NCI-H774 (cell line): Measurements from ENCODE around the gene UBAP1.
"Not testable (repeated sequence)": the region's sequence is repeated elsewhere in the genome, so short reads cannot be mapped to it uniquely, and the experiment has no call there.

ENCODE experiments used
- DNase-seq: peaks from one replicate; lab custom pipeline; 2025; lab: John Stamatoyannopoulos, UW

UBAP1 gene

DNA sequence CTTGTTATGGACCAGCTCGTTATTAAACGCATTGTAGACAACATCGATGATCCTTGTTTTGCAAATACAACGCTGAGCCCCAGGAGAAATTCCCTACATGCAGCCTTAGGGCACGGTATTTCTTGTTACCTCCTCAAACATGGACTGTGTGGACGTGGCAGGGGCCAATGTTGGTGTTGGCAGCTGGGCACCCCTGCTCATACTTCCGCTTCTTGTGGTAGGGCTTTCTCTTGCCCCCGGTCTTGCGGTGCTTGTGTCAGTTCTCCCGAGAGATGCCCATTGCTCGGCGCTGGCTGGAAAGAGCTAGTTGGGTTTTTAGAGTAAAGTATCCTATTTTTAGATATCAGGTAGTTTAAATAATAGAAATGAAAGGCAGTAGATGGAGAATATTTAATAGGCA lies 45.5 kb downstream of the UBAP1 start:
- no peak for DNase-seq

GRCh38 chr9:34226144-34226760 lies 47.4 kb downstream of the UBAP1 start:
- DNase-seq: not testable (repeated sequence)

DNA sequence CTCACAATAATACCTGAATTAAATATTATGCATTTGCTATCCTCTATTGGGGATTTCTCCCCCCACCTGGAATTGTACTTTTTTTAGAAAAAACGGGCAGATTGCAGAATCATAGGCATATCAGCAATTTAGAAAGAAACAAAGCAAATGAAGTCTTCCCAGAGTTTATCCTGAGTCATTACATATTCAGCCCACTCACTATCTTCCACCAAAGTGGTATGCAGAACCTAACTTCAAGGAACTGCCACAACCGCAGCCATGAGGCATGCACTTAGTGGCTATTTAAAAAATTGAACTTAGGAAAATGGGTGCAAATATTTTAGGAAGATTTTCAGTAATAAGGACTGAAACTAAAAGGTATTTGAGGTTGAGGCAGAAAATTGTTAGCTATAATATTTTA lies 48.6 kb downstream of the UBAP1 start:
- no peak for DNase-seq

DNA sequence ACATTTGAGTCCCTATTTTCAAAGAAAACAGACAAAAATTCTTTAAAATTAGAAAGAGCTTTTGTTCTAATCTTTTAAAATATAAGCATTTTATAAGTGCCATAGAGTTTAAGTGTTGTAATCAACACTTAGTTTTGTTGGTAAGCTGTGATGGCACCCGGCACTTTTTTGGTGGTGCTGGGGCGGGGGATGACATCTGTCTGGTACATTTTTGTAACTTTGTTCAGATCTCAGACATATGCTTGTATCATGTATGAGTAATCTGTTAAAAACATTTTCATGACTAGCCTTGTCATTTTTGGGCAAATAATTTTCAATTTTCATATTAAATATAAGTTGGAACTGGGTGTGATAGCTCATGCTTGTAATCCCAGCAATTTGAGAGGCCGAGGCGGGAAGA lies 51.7 kb downstream of the UBAP1 start:
- no peak for DNase-seq

DNA sequence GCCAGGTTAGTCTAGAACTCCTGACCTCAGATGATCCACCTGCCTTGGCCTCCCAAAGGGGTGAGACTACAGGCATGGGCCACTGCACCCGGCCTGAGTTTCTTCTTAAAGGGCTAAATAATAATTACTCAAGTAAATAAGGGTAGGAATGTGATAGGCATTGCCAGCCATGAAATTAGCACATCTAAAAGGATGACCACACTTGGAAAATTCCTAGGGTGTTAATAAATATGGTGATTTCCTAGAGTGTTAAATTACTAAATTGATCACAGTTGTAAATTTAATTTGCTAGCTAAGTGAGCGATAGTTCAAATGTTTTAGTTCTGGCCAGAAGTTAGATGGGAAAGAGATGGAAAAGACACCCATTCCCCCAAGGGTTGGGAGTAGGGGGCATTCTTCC lies 53.4 kb downstream of the UBAP1 start:
- DNase-seq: no peak

- DNase-seq: no peak
These were observed 54.8 kb downstream of the UBAP1 start for GRCh38 chr9:34233672-34234071.

DNA sequence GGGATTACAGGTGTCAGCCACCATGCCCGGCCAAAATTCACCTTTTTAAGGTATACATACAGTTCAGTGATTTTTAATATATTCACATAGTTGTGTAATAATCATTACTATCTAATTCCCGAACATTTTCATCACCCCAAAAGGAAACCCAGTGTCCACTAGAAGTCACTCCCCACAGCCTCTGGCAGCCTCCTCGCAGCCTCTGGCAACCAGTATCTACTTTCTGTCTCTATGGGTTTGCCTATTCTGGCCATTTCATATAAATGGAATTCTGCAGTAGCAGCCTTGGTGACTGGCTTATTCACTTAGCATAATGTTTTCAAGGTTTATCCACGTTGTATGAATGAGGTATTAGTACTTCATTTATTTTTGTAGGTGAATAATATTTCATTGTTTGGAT lies 59.0 kb downstream of the UBAP1 start:
- DNase-seq: no peak

GRCh38 chr9:34240006-34240405 lies 61.2 kb downstream of the UBAP1 start:
- no peak for DNase-seq

DNA sequence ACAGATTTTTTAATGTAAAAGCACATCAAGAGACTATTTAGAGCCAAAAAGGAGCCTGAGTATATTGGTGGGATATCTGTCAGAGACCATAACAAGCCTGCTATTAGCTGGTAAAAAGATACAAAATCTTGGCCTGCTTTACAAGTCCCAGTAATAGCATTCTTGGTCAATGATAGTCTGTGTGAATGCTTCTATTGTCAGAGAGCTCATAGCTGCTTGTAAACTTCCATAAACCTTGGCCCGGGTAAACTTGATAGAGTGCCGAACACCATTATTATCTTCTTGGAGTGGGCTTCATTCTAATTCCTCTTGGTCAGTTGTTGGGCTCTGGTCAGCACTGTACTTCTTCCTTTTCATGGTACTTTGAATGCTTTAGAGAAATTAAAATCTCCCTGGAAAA lies 64.0 kb downstream of the UBAP1 start:
- no peak for DNase-seq

- DNase-seq: not testable (repeated sequence)
These were observed 66.4 kb downstream of the UBAP1 start for GRCh38 chr9:34245212-34245611.

DNA sequence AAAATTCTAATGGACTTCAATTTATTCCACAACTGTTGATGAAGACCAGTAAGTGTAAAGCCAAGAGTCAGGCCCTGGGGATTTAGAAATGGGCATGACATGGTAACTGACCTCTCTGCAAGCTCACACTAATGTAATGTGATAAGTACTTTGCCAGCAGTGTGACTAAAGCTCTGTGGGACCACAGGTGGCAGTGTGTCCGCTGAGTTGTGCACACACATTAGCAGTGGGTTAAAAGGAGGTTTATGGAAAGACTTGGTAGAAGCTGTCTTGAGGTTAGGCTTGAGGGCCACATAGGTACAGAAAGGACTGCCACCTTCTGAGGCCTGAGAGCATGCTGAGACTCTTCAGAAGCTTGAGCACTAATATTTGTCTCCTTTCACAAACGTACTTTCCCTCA lies 67.6 kb downstream of the UBAP1 start:
- no peak for DNase-seq

DNA sequence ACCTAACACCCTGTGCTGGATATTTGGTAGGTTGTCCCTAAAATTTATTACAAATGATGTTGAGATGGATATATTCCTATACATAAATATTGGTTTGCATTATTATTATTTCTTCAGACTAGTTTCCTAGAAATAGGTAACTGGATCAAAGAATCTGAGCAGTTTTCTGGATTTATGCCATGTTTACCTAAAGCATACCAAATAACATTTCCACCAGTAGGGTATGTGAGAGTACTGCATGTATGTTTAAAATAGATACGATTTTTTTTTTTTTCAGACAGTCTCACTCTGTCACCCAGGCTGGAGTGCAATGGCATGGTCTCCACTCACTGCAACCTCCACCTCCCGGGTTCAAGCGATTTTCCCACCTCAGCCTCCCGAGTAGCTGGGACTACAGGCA lies 68.9 kb downstream of the UBAP1 start:
- not testable (repeated sequence) for DNase-seq

DNA sequence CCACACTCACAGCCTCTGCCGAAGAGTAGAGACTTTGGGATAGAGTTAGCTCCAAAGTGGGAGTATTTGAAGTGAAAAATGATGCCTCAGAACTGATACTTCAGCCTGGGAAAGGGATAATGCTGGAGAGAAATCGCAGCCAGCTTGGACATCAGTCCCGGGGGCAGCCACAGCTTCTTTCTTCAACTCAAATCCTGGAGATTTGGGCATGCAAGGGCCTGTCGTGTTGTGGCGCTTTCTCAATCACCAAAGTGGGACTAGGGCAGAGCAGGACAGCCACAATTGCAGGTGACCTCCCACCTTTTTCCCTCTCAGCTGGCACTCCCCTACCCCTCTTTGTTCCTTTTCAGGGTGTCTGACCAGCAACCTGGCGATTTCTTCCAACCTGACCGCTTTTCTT lies 70.4 kb downstream of the UBAP1 start:
- DNase-seq: no peak

DNA sequence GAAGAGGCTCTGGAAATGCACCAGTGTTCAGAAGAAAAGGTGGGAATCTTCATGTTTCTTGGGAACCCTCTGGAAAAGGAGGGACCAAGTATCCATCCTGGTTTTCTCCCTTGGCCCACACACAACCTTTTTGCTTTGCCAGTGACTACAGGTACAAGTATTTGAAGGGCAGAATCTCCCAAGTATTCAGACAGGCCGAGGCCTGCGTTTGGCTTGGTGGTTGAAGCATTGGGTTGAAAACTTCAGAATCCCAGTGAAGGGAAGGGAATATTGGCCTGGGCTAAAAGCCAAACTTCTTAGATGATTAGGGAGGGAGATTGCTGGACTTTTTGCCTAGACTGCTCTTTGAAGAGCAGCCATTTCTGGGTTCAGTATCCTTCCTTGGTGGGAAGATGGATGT lies 71.9 kb downstream of the UBAP1 start:
- DNase-seq: no peak

- no peak for DNase-seq
These were observed 73.2 kb downstream of the UBAP1 start for GRCh38 chr9:34252016-34252415.

DNA sequence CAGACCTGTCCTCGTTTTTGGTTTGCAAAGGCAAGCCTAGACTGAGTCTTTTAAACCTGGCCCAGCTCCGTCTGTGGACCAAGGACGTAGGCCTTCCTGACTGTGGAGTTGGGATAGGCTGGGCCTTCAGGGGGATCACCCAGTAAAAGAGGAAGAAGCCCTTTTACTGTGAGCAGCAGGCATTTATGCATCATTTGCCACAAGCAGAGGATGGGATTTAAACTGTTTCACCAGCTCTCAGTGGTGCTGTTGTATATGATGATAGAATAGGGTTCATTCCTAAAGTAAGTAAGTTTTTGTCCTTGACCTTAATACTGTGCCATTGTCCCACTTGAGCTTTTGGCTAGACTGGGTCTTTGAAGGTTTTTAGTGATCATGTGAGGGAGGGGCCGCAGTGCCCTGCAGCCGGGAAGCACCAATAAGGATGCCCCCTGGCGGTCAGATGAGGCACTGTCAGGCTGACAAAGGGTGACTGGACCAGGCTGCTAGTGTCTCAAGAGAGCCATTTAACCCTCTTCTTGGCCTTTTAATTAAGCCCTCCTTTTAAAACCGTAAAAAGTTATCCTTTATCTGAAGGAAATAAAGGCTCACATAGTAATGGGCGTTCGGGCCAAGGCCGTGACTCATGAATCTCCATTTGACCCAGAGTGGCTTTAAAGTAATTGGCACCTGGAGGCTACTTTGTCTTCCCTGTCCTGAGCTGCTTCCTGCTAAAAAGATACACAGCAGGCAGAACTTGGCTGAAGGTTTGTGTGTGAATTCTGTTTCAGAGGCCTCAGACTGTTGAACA lies 74.0 kb downstream of the UBAP1 start:
- peak; percentile 13 for DNase-seq

- no peak for DNase-seq
These were observed 74.6 kb downstream of the UBAP1 start for GRCh38 chr9:34253460-34253837.

- no peak for DNase-seq
These were observed 75.5 kb downstream of the UBAP1 start for GRCh38 chr9:34254141-34254913.

- DNase-seq: no peak
These were observed 76.4 kb downstream of the UBAP1 start for GRCh38 chr9:34254966-34255825.

- no peak for DNase-seq
These were observed 77.3 kb downstream of the UBAP1 start for GRCh38 chr9:34256104-34256503.

GRCh38 chr9:34256987-34257585 lies 78.2 kb downstream of the UBAP1 start:
- DNase-seq: no peak

GRCh38 chr9:34259315-34259714 lies 80.5 kb downstream of the UBAP1 start:
- no peak for DNase-seq
